HG03558 (cell line): Measurements from ENCODE around the gene YTHDF1.

Source experiments
- ATAC-seq: cut with Tn5 transposase; IDR thresholded peaks from one replicate; pipeline ENCODE4 v1.9.1; 2021; ENCODE audit warnings: moderate number of reproducible peaks; ENCODE audit not compliant: unreplicated experiment; ENCODE audit errors: extremely low read depth

Gene YTHDF1

DNA sequence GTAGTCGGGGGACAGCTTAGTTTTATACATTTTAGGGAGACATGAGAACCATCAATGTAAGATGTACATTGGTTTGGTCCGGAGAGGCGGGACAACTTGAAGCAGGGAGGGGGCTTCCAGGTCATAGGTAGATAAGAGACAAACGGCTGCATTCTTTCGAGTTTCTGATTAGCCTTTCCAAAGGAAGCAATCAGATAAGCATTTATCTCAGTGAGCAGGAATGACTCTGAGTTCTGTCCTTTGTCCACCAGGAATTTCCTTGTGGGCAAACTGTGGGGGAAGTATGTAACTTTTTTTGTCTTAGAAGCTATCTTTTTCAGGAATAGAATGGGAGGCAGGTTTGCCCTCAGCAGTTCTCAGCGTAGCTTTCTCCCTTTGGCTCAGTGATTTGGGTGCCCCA is 1.4 kb downstream of the YTHDF1 start:
- ATAC-seq: no peak

DNA sequence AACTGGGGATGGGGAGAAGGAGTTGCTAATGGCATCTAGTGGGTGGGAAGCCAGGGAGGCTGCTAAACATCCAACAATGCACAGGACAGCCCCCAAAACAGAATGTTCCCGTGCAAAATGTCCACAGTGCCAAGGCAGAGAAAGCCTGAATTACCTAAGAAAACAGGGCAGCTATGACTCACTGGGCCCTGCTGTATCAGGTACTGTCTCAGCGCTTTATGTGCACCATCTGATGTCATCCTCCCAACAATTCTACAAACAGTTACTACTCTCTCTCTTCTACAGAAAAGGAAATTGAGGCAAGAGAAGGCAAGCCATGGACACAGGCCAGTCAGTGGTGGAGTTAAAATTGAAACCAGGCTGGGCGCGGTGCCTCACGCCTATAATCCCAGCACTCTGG is 3.1 kb downstream of the YTHDF1 start:
- no peak for ATAC-seq

DNA sequence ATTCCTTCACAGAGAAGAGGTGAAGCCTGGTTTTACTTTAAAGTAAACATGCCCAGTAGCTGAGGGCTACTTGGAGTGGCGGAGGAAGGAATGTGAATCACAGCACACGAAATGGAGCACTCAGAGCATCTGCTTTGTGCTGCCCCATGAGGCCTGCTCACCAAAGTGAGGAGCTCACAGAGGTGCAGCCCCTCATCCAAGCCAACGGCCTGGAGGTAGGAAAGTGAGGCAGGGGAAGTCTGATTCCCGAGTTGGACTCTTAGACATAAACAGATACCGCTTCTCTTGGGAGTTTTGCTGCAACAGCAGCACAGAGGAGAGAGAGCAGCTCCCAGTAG is 3.6 kb downstream of the YTHDF1 start:
- no peak for ATAC-seq

DNA sequence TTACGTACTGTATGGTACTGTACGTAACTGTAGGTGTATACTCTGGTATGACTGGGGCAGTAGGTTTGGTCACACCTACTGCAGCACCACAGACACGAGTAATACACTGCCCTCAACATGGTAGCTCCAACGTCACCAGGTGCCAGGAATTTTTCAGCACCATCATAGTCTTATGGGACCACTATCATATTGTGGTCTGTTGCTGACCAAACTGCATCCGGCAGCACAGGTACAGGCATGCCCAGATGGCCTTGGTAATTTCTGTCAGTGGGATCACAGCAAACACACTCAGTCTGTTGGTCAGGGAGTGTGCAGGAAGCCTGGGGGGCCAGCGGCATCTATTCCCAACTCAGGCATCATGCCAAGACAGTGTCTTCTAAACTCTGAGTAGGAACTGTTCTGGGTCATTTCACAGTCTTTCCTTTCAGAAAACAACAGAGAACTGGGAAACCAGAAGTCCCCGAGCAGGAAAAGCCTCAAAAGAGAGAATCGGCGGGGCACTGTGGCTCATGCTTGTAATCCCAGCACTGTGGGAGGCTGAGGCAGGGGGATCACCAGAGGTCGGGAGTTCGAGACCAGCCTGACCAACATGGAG is 5.8 kb downstream of the YTHDF1 start:
- no peak for ATAC-seq

DNA sequence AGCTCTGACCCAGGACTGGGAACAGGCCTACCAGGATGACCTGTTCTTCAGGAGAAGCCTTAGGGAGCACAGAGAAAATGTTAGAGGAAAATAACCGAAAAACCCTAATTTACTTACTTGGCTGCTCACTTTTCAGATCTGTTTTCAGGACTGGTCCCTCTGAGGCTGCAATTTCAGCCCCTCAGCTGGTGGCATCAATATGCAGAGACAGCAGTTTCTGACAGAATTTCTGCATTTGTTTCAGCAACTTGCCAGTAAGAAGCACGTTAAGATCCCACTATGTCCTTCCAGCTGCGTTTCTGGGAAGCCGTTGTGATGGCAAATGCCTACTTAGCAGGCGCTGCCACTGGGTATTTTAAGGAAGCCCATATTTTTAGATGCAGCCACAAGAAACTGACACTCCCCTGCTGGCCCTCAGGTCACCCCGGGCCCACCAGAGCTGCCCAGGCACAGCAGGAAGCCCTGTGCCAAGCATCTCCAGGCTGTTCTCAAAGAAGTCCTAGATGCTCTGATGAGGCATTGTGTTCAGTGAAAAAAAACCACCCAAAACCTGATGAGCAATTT is 7.5 kb downstream of the YTHDF1 start:
- ATAC-seq: no peak

DNA sequence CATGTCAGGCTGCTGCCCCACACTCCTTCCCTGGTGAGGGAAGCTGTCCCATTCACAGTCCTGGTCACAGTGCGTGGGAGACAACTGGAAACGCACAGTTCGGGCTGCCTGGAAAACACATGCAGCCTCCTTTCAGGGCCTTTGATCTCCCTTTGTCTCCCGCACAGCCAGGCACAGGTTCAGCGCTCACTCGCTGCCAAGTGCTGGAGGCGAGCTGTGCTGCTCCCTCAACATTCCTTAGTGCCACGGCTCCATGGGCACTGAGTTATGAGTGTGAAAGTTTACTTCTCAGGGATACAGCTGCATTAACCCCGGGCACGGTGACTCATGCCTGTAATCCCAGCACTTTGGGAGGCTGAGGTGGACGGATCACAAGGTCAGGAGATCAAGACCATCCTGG is 9.1 kb downstream of the YTHDF1 start:
- no peak for ATAC-seq

DNA sequence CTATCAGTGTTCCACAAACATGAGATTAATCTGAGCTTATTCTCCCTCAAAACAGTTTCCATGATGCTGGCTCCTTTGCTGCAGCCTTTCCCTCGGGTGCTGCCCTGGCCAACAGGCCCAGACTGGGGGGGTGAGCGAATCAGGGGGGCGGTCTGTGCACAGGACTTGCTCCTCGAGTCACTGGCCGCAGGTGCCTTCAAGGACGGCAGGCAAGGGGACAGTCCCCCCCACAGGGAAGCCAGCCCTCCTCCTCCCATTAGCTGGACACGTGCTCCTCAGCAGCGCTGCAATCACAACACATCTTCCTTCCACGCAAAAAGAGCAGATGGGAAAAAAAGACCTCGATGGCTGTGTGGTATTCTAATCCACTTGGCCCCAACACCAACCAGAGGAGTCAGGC is 10.0 kb downstream of the YTHDF1 start:
- ATAC-seq: no peak

DNA sequence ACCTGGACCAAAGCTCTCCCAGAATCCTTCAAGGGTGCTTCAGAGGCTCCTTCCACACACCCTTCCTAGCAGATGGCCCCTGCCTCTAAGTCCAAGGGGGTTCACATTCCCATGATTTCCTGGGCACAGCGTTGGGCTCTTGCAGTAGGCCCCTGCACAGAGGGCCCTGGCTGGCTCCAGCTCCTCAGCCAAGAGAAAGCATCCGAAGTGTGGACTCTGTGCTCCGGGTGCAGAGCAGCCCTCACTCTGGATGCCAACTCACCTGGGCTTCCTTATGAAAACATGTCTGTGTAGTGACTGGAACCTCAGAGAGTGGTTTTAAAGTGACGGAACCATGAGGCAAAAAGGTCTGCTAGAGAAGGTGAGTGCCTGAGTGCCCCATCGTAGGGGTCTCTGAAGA is 11.6 kb downstream of the YTHDF1 start:
- ATAC-seq: no peak

DNA sequence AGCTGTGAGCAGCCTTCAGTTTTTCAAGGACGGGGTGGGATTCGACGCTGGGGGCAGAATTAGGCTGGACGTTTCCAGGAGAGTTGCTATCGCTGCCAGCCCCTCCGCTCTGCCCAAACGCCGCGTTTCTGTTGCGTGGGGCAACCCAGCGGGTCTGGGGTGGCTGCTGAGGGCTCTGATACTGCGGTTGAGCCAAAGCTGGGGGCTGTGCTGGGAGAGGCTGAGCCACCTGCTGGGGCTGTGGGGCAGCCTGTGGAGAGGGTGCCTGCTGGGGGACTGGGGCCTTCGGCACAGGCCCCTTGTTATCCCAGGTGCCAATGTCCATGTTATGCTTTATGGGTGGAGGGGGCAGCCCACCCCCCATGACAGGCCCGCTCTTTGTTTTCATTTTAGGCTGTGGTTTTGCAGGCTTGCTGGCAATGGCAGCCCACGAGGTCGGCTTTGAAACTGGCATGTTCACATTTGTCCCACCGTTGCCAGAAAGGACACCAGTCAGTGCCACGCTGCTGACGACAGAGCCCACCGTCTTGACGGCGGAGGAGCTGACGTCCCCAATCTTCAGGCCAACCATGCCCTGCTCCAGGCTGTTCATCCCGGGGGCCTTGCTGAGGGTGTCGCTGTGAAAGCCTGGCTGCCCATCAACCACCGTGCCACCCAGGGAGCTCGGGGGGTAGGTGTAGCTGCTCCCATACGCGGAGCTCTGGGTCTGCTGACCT is 13.0 kb downstream of the YTHDF1 start:
- ATAC-seq: no peak

DNA sequence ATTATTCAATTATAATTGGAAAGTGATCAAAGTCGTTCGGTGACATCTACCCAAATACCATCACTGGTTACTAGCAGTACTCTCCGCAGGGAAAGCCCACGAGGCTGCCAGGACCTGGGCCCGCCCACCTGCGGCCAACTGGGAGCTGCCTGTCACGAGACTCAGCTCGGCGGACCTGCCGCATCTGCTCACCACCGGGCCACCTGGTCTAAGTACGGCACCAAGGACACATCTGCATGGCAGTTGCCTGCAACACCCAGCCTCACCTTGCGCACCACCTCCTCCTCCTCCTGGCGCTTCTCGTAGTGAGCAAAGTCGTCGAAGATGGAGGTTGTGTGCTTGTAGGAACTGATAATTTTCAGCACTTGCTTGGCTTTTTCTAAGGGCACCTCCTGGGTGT is 13.9 kb downstream of the YTHDF1 start:
- no peak for ATAC-seq

DNA sequence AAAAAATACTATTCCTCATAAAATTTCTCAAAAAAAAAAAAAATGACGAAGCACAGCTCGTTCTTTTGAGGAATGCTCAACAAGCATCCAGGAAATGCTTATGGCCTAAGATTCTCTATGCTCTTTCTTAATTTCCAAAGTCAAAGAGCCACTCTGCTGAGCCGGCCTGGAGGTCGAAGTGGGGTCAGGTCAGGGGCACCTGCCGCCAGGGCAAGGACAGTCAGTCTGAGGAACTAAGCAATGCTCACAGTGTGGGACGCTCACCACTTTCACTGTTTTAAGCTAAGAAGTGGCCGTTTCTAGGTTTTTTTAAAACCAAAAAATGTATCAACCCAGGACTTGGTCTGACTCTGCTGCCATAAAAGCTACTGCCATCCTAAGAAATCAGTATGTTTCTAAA is 17.3 kb downstream of the YTHDF1 start:
- ATAC-seq: no peak

DNA sequence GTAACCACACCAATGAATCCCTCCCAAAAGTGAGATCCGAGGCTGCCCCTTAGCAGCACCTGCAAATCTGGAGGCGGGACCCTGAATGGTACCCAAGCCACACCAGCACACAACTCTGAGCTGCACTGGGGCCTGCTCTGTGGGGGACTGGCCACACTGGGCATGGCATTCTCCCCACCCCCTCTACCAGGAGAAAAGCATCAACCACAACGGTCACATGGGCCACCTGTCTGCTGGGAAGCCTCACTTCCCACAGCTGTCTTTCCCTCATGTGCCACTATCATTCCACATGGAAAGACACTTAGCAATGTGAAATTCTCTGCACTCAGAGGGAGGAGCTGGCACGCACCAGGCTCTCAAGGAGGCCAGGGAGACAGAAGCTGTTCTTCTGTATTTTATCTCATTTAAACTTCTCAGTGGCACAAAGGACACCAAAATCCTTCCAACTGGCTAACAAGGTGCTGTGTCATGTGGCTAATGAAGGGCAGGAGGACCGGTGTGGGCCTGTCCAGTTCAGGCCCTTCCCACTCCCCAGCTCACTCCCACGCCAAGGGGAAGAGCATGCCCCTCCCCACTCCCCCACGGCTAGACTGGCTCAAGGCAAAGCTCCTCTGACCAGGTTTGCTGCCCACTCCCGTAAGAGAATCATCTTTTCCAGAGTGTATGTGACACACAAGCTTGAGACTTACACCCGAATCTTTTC is 19.0 kb downstream of the YTHDF1 start:
- no peak for ATAC-seq

DNA sequence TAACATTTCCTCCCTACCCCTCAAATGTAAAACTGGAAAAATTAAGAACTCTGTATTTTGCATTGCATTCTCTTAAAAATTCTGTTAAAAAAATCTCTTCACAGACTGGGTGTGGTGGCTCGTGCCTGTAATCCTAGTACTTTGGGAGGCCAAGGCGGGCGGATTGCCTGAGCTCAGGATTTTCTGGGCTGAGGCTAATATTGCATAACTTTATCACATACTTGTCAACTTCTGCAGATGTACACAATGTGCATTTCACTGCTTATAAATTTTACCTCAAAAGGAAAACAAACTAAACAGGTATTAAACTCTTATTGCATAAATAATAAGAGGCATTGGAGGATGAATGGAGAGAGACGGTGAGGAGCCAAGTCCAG is 21.1 kb downstream of the YTHDF1 start:
- ATAC-seq: no peak

DNA sequence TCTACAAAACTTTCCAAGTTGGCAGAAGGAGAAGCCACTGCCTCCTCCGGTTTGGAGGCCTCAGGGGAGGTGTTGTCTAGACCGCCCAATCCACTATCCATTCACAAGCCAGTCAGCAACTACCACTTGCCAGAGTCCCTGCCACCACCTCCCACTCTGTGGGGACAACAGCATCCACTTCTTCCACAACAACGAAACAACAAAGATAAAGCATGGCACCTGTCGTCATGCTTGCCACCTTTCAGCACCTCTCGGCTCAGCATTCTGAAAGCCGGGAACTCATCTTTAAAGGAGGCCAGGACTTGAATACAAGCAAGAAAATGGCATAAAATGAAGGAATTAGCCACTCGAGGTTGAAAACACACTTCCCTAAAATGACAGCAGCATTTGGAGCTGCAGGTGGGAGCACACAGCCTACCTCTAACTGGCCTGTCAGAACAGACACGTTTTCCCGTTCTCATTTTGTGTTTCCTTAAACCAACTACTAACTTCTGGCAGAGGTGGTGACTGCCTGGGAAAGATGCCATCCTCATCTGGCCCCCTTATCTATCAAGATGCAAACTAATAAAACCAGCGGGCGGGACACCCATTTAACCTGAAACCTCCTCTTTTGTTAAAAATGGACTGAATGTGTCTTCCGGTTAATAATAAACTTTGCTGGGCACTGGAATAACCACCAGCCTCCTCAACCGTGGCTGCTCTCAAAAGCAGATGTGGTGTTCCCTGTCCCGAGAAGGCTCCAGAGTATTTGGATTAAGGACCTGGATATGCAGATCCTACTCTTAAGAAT is 21.7 kb downstream of the YTHDF1 start:
- no peak for ATAC-seq

DNA sequence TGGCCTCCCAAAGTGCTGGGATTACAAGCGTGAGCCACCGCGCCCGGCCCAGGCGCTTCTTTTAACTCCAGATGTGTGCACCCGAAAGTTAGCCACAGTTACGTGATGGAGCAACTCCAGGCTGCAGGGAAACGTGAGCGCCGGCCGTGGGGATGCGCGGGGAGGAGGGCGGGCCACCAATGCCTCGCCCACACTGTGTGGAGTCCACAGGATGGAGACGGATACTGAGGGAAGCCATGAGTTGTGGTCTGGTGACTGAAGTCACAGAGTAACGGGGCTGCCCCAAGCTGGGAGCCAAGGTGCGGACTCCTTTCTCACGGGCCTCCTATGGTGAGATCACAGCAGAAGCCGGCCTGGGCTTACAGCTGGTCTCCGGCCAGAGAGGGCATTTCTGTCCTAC is 23.2 kb downstream of the YTHDF1 start:
- no peak for ATAC-seq

DNA sequence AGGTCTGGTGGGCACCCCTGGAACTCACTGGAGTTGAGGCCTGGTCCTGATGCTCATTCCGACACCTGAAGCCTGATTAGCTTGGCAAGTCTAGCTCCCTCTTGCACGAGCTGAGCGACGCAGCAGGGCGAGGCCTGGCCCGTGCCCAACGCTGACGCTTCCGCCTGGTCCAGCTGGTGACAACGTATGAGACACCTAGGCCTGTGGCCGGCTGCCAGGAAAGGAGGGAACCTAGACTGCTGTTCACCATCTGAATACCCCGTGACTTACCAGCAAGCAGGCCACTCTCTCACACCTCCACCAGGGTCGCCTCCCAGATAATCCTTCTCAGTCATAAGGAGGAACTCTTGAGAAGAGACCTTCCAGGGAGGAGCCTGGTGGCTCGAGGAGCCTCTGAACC is 24.5 kb downstream of the YTHDF1 start:
- ATAC-seq: no peak

DNA sequence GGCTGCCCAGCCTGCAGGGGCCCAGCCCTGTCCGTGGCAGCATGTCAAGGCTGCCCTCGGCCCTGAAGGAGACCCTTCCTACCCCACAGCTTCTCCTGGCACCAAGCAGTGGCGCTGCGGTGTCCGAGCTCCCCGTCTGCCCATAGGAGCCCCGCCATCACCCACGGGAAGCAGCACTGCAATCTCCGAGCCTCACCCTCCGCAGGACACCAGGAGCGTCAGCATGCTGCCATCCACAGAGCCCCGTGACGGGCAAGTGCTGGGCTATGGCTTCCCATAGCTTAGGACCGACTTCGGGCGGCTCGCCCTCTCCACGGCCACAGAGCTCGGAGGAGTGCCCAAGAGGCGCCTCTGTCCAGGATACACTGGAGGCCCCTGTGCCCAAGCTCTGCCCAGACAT is 25.1 kb downstream of the YTHDF1 start:
- ATAC-seq: no peak

DNA sequence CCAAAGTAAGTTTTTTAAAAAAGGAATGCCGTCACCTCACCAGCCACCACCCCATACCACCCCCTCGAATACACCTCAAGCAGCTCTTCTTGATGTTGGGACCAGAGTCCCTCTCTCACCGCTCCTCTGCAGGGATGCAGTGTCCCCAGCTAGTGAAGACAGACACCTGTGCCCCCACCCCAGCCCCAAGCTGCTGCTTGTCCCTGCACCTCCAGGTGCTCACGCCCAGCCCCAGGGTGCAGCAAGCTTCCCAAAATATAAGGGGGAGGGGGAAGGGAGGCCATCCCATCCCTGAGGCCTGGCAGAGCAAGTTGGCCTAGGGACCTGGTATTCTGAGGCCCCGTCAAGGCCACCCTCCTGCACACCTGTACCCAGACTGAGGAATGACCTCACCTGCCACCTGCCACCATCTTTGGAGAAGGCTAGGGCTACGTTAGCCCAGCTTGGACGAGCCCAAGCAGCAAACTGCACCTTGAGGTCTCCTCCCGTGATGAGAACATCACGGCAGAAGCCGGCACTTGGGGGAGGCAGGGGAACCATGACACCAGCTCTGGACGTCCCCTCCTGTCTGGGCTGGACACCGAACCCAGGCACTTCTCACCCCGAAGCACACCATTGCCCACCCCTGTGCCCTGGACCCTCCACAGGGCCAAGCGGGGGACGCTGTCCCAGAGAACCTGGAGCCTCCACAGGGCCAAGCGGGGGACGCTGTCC is 25.9 kb downstream of the YTHDF1 start:
- no peak for ATAC-seq

DNA sequence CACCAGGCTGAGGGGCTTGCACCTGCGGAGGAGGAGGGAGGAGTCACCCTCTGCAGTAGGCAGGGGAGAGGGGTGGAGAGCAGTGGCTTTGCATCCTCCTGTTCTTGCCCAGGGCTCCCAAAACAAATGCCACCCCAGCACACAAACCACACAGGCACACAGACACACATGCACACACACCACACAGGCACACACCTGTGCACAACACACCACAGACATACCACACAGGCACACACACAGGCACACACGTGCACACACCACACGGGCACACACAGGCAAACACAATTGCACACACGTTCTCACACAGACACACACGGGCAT is 26.6 kb downstream of the YTHDF1 start:
- no peak for ATAC-seq

DNA sequence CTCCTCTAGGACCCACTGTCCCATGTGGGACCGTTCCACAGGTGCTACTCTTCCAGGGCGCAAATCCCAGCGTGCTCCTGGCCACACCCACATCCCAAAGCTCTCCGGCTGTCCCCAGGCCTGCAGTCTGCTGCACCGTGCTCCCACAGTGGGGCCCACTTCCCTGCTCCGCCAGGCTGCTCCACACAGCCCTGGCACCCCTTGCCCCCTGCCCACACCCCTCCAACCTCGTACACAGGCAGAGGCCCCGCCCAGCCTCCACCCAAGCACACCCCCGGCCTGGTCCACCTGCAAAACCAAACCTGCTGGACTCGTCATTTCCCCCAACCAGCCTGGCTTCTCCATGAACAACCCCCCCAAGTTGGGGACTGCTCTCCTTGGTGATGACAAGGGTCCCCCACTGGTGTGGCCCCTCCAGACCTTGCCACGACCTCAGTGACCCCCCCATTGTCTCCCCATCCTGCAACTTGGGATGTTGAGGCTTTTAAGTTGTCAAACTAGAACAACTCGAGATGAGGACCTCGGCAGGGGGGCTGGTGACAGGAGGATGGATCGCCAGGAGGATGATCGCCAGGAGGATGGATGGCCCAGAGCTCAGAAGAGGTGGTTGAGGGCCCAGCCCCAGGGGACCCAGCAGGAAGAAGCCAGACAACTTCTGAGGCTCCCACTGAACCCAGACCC is 27.1 kb downstream of the YTHDF1 start:
- ATAC-seq: no peak
